Measurements from ENCODE around the gene ARHGAP26.

The ARHGAP26 gene

GRCh38 chr5:142829801-142830220 is 59.6 kb downstream of the ARHGAP26 start:
- DNase-seq (ENCODE audit: low read depth in 2 of 2): no peak

DNA sequence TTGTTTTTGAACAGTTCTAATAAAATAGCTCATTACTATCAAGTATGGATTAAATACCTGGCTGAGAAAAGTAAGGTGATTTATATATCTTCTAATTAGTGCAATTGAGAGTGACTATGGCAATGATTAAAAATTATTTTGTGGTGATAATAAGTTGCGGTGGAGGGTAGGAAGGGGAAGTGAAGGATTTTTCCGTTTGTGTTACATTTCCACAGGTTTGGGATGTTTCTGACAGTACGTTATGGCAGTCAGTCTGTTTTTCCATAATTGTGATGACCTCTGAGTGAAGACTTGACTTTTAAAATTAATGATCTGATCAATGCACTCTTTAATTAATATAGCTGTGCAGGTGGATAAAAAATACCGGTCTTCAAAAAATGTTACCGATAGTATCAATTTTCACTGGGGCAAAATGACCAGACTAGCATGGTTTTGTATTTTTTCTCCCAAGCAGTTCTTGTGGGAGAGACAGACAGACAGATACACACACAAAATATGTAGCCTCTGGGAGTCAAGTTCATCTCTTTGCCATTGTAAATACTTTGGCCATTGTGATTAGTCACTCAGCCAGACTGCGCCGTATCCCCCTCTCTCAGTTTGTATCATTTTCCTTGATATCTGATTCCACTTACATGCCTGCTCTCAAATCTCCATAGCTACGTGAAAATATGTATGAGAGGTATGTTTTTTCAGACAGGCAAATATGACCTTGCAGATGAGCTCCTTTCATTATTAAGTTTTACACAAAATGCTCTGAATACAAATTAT is 60.2 kb downstream of the ARHGAP26 start:
- no peak for DNase-seq (ENCODE audit: low read depth in 2 of 2)

- DNase-seq (ENCODE audit: low read depth in 2 of 2): no peak
Observed at GRCh38 chr5:142831009-142831383, 60.8 kb downstream of the ARHGAP26 start.

GRCh38 chr5:142832263-142832662 is 62.1 kb downstream of the ARHGAP26 start:
- no peak for DNase-seq (ENCODE audit: low read depth in 2 of 2)

DNA sequence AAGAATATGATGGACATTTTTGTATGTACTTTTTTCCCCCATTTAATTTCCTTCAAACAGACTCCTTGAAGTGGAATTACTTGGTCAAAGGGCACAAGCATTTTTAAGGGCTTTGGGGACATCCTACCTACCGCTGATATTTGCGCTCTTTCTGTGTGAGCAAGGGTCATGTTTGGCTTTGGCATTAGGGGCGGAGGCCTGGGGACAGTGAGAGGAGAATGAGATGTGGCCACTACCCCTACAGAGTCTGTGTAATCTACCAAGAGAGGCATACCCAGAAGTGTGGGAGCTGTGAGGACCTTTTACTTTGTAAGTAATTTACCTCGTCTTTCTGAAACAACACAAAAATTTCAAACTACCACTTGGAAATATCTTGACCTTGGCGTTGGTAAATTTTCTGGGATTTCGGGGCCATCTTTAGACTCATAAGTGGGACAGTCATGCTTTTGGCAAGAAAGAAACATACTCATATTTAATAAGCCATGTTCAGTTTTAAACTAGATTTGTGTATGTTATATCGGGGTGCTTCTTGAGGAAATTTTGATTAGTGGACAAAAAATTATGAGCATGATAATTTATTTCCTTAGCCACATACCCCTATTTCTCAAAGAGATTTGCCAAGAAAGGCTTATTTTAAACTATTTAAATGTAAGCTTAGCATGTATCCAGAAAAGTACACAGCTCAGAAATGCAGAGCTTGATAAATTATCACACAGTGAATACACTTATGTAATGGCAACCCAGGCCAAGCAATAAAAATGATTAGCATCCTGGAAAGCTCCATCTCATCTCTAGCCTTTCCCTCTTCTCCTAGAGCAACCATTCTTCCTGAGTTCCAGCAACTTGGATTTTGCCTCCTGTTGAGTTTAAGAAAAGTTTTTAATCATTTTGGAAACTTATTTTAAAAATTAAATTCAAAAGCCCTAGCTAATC is 63.6 kb downstream of the ARHGAP26 start:
- DNase-seq (ENCODE audit: low read depth in 2 of 2): no peak

DNA sequence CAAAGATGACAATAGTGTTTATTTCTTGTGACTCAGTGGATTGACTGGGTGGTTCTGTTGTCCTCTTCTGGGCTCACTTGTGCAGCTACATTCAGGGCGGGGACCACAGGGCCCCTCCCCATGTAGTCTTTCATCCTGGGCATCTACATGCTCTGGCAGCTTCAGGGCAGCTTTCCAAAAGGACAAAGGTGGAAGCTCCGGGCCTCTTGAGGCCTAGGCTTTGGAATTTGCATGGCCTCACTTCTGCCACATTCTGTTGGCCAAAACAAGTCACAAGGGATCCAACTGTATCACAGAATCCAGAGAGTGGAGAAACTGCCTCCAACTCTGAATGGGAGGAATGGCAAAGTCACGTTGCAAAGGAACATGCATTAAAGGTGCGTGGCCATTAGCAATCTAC is 64.3 kb downstream of the ARHGAP26 start:
- DNase-seq (ENCODE audit: low read depth in 2 of 2): no peak

- no peak for DNase-seq (ENCODE audit: low read depth in 2 of 2)
Observed at GRCh38 chr5:142835540-142835939, 65.4 kb downstream of the ARHGAP26 start.

- no peak for DNase-seq (ENCODE audit: low read depth in 2 of 2)
Observed at GRCh38 chr5:142836048-142836447, 65.9 kb downstream of the ARHGAP26 start.

DNA sequence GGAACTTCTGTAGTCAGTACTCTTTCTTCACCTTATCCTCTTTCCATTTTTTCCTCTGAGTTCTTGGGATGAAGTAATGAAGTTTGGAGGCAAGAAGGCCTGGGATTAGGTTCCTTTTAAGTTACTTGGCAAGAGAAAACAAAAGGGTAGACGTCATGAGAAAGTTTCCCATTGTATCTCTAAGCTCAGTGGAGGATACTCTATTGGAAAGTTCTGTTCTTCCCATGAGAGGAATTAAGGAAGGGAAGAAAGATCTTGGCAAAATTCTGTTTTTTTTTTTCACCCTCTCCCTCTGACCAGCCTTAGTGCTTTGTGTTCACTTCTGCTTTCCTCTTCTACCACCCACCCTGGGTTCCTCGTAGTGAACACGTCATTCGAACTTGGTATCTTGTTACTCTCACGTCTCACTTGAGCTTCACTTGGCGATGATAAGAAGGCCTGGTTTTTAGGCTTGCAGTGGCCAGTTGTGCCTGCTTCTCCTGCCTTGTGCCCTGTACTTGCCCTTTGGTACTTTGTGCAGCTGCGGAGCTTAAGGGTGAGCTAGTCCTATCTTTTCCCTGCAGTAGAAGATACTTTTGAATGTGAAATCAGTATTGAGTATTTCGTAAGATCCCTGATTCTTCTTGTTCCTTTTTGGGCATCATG is 67.0 kb downstream of the ARHGAP26 start:
- DNase-seq (ENCODE audit: low read depth in 2 of 2): no peak

DNA sequence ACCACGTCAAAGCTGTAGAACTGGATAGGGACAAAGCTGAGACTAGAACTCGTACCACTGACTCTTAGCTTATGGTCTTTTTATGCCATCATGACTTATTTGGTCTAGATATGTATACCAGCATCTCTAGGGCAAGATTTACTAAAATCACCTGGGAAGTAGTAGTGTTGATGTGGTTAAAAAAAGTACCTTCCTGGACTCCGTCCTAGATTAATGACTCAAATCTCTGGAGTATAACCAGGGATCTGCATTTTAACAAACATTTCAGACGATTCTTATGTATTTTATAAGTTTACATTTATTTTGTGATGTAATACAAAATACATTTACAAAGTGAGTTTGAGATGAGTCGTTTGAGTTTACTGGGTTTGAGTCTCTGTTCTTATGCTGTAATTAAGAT is 68.7 kb downstream of the ARHGAP26 start:
- DNase-seq (ENCODE audit: low read depth in 2 of 2): no peak

DNA sequence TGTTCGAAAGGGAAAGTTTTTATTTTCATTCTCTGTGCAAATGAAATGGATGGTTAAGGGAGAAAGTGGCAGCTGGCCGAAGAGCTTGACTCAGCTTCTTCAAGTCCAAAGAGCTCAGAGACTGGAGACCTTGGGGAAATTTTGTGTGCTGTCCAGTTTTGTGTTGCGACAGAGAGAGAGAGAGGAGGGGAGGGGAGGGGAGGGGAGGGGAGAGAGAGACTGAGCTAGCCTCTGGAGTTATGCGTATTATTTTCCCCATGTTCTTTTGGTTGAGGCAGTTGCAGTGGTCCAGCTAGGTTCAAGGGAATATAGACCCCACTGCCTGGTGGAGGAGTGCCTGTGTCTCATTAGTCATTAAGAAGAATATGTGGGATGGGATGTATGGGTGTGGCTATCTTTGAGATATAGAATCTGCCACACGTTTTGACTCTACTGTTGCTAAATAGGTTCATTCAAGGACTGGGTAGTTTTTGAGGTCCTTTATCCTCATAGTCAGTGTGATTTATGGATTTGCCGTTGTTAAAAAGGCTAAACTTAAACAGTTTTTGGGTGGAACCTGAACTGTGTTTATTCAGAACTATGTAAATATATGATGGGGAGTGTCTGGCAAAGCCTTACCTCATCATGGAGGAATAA is 69.7 kb downstream of the ARHGAP26 start:
- DNase-seq (ENCODE audit: low read depth in 2 of 2): no peak

GRCh38 chr5:142840575-142840974 is 70.4 kb downstream of the ARHGAP26 start:
- DNase-seq (ENCODE audit: low read depth in 2 of 2): no peak

- no peak for DNase-seq (ENCODE audit: low read depth in 2 of 2)
Observed at GRCh38 chr5:142841511-142842265, 71.5 kb downstream of the ARHGAP26 start.

DNA sequence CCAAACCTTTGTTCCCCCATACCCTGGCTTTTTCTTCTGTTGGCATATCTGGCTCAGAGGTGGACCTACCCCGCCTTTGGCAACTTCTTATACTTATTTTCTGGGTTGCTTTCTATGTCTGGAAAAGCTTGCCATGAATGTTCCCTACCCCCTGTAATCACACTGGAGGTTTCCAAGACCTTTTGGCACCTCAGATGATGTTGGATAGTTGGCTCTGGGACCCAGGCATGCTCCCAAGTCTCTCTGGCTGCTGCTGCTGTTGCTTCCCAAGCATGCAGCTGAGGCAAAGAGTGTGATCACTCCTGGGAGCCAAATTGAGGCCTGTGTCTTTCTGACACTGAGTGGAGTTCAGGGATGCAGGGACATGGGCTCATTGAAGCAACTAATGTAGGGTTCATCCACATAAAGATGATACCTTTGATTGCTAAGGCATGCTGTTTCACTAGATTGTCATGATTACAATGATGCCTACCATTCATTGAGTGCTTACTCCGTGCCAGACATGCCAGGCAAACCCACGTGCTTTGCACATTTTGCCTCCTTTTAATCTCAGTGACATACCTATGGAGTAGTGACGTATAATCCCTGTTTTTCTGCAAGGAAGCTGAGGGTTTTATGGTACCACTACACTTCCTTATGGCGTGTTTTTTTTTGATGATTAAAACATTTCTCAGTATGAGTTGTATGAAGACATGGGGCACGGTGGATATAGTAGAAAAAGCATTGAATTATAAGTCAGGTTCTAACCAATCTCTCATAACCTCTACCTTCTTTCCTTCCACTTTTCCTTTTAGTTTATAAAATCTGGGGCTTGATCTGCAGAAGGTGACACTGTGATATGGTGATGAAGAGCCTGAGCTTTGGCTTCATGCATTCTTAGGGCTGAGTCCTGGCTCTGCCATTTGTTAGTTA is 73.1 kb downstream of the ARHGAP26 start:
- no peak for DNase-seq (ENCODE audit: low read depth in 2 of 2)

DNA sequence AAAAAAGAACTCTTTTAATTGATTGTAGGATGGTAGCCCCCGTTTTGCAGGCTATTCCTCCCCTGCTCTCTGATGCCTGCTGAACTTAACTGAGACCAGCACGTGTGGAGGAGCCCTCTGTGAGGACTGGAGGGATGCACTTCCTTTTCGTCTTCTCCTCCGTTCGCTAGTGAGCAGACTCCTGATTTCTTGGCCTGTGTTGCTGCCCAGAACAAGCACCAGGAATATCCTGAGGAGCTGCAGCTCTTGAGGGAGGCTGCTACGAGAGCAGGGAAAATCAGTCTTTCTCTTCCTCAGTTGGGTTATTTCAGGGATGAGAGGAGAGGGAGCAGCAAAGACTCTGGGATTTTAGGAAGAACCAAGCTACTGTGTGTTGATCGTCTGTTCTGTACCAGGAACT is 74.7 kb downstream of the ARHGAP26 start:
- no peak for DNase-seq (ENCODE audit: low read depth in 2 of 2)

DNA sequence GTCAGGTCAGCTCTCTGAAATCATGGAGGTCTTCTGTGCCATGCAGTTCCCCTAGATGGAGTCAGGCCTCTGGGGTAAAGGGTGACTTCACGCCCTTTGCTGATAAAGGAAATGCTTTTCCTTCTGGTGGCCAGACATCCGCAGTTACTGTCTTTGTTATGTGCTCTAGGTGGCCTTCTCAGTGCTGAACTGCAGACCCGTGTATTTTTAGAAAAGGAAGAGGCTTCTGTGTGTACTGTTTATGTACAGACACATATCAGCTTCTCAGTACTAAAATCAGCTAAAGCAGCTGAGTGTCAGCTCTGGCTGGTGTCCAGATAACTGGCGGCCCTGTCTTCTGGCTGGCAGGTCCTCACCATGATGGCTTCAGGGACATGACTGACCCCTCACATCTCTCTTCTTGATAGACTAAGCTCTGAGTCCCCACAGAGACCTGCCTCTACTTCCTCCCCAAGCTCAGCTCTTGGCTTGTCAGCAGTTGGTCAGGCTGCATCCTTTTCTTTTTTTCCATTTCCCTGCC is 75.3 kb downstream of the ARHGAP26 start:
- DNase-seq (ENCODE audit: low read depth in 2 of 2): no peak

GRCh38 chr5:142845954-142846398 is 75.8 kb downstream of the ARHGAP26 start:
- DNase-seq (ENCODE audit: low read depth in 2 of 2): no peak

GRCh38 chr5:142846406-142846805 is 76.2 kb downstream of the ARHGAP26 start:
- DNase-seq (ENCODE audit: low read depth in 2 of 2): no peak

- no peak for DNase-seq (ENCODE audit: low read depth in 2 of 2)
Observed at GRCh38 chr5:142847898-142848790, 78.0 kb downstream of the ARHGAP26 start.
